H9 (cell line): Measurements from ENCODE around the gene IWS1. TPM values are rescaled to one million over a fixed set of nuclear protein-coding genes. Genes with fewer than 3 reads are reported as not detected.

Source experiments
- DNase-seq: peaks from one replicate; pipeline ENCODE4 v3.0.0-alpha.2; 2017
- H2AFZ ChIP-seq: one replicate; pipeline ENCODE4 v1.6.1; 2013; ENCODE audit warnings: mild to moderate bottlenecking, low read length, control low read depth, moderate library complexity
- H2AK5ac ChIP-seq: 2 replicates; pipeline ENCODE4 v1.6.1; 2013; ENCODE audit warnings: low read length, control low read depth, mixed read lengths; ENCODE audit not compliant: insufficient read length
- H2BK120ac ChIP-seq: one replicate; pipeline ENCODE4 v1.6.1; 2013; ENCODE audit warnings: low read depth, mild to moderate bottlenecking, low read length, control low read depth, inconsistent platforms; ENCODE audit not compliant: poor library complexity, severe bottlenecking
- H2BK12ac ChIP-seq: 2 replicates; pipeline ENCODE4 v1.6.1; 2013; ENCODE audit warnings: low read length, control low read depth, mixed read lengths, low read depth; ENCODE audit not compliant: insufficient read length
- H2BK15ac ChIP-seq: 2 replicates; pipeline ENCODE4 v1.6.1; 2013; ENCODE audit warnings: low read depth, low read length, control low read depth
- H2BK20ac ChIP-seq: one replicate; pipeline ENCODE4 v1.6.1; 2013; ENCODE audit warnings: low read depth, mild to moderate bottlenecking, low read length, control low read depth, inconsistent platforms; ENCODE audit not compliant: poor library complexity, severe bottlenecking
- H2BK5ac ChIP-seq: 2 replicates; pipeline ENCODE4 v1.6.1; 2013; ENCODE audit warnings: low read length, control low read depth, mixed read lengths; ENCODE audit not compliant: insufficient read length
- H3K14ac ChIP-seq: 2 replicates; pipeline ENCODE4 v1.6.1; 2013; ENCODE audit warnings: low read length, control low read depth; ENCODE audit not compliant: insufficient read depth
- H3K18ac ChIP-seq: 2 replicates; pipeline ENCODE4 v1.6.1; 2013; ENCODE audit warnings: low read depth, mild to moderate bottlenecking, mixed read lengths, low read length, control low read depth; ENCODE audit not compliant: insufficient read length
- H3K23ac ChIP-seq: 2 replicates; pipeline ENCODE4 v1.6.1; 2013; ENCODE audit warnings: low read length, control low read depth, mixed read lengths, low read depth; ENCODE audit not compliant: insufficient read length
- H3K23me2 ChIP-seq: 2 replicates; pipeline ENCODE4 v1.6.1; 2013; ENCODE audit warnings: low read depth, mild to moderate bottlenecking, mixed read lengths, low read length, control low read depth; ENCODE audit not compliant: insufficient read length, poor library complexity, severe bottlenecking
- H3K27ac ChIP-seq: 2 replicates; pipeline ENCODE4 v1.5.1; 2013; ENCODE audit warnings: low read length, control low read depth, mixed read lengths, low read depth; ENCODE audit not compliant: insufficient read length
- H3K27me3 ChIP-seq: 2 replicates; pipeline ENCODE4 v1.6.1; 2013; ENCODE audit warnings: low read length, control low read depth, inconsistent platforms; ENCODE audit not compliant: insufficient read depth
- H3K4ac ChIP-seq: 2 replicates; pipeline ENCODE4 v1.6.1; 2013; ENCODE audit warnings: low read depth, mild to moderate bottlenecking, control low read depth, inconsistent platforms, low read length, moderate library complexity
- H3K4me1 ChIP-seq: 2 replicates; pipeline ENCODE4 v1.6.1; 2013; ENCODE audit warnings: low read length, control low read depth, inconsistent platforms; ENCODE audit not compliant: insufficient read depth
- H3K4me2 ChIP-seq: 2 replicates; pipeline ENCODE4 v1.6.1; 2013; ENCODE audit warnings: low read length, control low read depth, mixed read lengths; ENCODE audit not compliant: insufficient read length, insufficient read depth
- H3K56ac ChIP-seq: 2 replicates; pipeline ENCODE4 v1.6.1; 2013; ENCODE audit warnings: low read depth, mild to moderate bottlenecking, mixed read lengths, low read length, control low read depth; ENCODE audit not compliant: insufficient read length
- H3K79me1 ChIP-seq: 2 replicates; pipeline ENCODE4 v1.6.1; 2013; ENCODE audit warnings: low read depth, mild to moderate bottlenecking, moderate library complexity, low read length, control low read depth, inconsistent platforms; ENCODE audit not compliant: insufficient read depth, poor library complexity, severe bottlenecking
- H3K79me2 ChIP-seq: 2 replicates; pipeline ENCODE4 v1.6.1; 2013; ENCODE audit warnings: low read length, control low read depth, inconsistent platforms; ENCODE audit not compliant: insufficient read depth
- H3K9ac ChIP-seq: 2 replicates; pipeline ENCODE4 v1.6.1; 2013; ENCODE audit warnings: low read length, control low read depth, mixed read lengths; ENCODE audit not compliant: insufficient read length; ENCODE audit errors: extremely low read depth
- H3K9me3 ChIP-seq: one replicate; pipeline ENCODE4 v1.6.1; 2013; ENCODE audit warnings: low read depth, low read length, inconsistent platforms; ENCODE audit not compliant: control insufficient read depth
- H3T11ph ChIP-seq: one replicate; pipeline ENCODE4 v1.6.1; 2013; ENCODE audit warnings: mild to moderate bottlenecking, low read length, control low read depth, inconsistent platforms
- H4K20me1 ChIP-seq: one replicate; pipeline ENCODE4 v1.6.1; 2013; ENCODE audit not compliant: control insufficient read depth, insufficient read length, insufficient read depth
- H4K5ac ChIP-seq: 2 replicates; pipeline ENCODE4 v1.6.1; 2013; ENCODE audit warnings: low read depth, mild to moderate bottlenecking, mixed read lengths, low read length, control low read depth; ENCODE audit not compliant: insufficient read length
- H4K8ac ChIP-seq: replicated peaks from 2 replicates; pipeline ENCODE4 v1.6.1; 2013; ENCODE audit warnings: low read length, control low read depth, mixed read lengths, low read depth; ENCODE audit not compliant: insufficient read length
- H4K91ac ChIP-seq: 2 replicates; pipeline ENCODE4 v1.6.1; 2013; ENCODE audit warnings: low read depth, mild to moderate bottlenecking, moderate library complexity, mixed read lengths, low read length, control low read depth; ENCODE audit not compliant: insufficient read length
- H3K27ac Mint-ChIP-seq, 3 experiments: 2 replicates in 2 of 3; 3 replicates in 1 of 3; pipeline ENCODE4 v1.8.0; 2020 to 2021; ENCODE audit warnings: mixed read lengths in 3 of 3, mild to moderate bottlenecking in 1 of 3, moderate library complexity in 1 of 3
- H3K27me3 Mint-ChIP-seq: 2 replicates; pipeline ENCODE4 v1.8.0; 2021; ENCODE audit warnings: low read depth, mild to moderate bottlenecking, moderate library complexity, mixed read lengths
- H3K36me3 Mint-ChIP-seq, 3 experiments: 2 replicates in 2 of 3; 3 replicates in 1 of 3; pipeline ENCODE4 v1.8.0; 2020 to 2021; ENCODE audit warnings: low read depth in 3 of 3, mixed read lengths in 3 of 3; ENCODE audit not compliant: insufficient read depth in 1 of 3
- H3K4me1 Mint-ChIP-seq, 2 experiments: 2 replicates each; pipeline ENCODE4 v1.8.0; 2020; ENCODE audit warnings: mixed read lengths in 2 of 2
- H3K4me3 Mint-ChIP-seq, 2 experiments: 2 replicates in 1 of 2; 3 replicates in 1 of 2; pipeline ENCODE4 v1.8.0; 2020 to 2021; ENCODE audit warnings: mild to moderate bottlenecking in 2 of 2, mixed read lengths in 2 of 2, moderate library complexity in 1 of 2
- H3K9me3 Mint-ChIP-seq, 2 experiments: 2 replicates in 1 of 2; 3 replicates in 1 of 2; pipeline ENCODE4 v1.8.0; 2020; ENCODE audit warnings: mild to moderate bottlenecking in 2 of 2, mixed read lengths in 2 of 2, moderate library complexity in 1 of 2
- CTCF ChIP-seq: fragments of 200-600 bp; sonication (generic); conservative IDR thresholded peaks from 3 replicates; pipeline ENCODE4 v1.8.0; 2021; ENCODE audit warnings: antibody characterized with exemption, mild to moderate bottlenecking
- WGBS: extraction: QIAGEN DNeasy Blood & Tissue Kit; methylation state at CpG from one replicate; pipeline ENCODE4 v1.1.7; 2013; ENCODE audit warnings: missing lambda C conversion rate, low lambda C conversion rate, mixed read lengths; ENCODE audit not compliant: insufficient read length; ENCODE audit errors: extremely low coverage; 5-methylcytosine and 5-hydroxymethylcytosine counted together
- total RNA-seq: library from RNA; stranded (reverse); gene quantifications from 2 replicates; pipeline ENCODE4 v1.2.1, GENCODE V29; 2021

IWS1 gene
- total RNA-seq, 1 experiment from 2014 or later = 66.2 TPM

GRCh38 chr2:127464470-127465257 is 61.6 kb downstream of the IWS1 start:
- no peak overlapping the region for H2BK12ac ChIP-seq
- no peaks in the 10 kb centered on the region; the same call in 1 of the 2 replicates for H3K27me3 Mint-ChIP-seq
- no peak overlapping the region for H2BK15ac ChIP-seq
- H3K27ac Mint-ChIP-seq = peak overlapping the region; percentile 30 to 89 (median 85); a peak in 6 of 7 replicates
- no peak overlapping the region for H3T11ph ChIP-seq
- H3K79me1 ChIP-seq = no peaks in the 10 kb centered on the region
- H3K27ac ChIP-seq = no peak overlapping the region
- H3K4me1 ChIP-seq = no peaks in the 10 kb centered on the region; the same call in 1 of the 2 replicates
- H3K36me3 Mint-ChIP-seq = peaks cover 2 to 6% (median 4%) of the 10 kb centered on the region in 3 experiments; a peak in 5 of 7 replicates
- no peak overlapping the region for H3K4ac ChIP-seq
- H2BK20ac ChIP-seq = no peak overlapping the region
- H3K18ac ChIP-seq = no peak overlapping the region
- H4K8ac ChIP-seq = no peak overlapping the region
- H2AK5ac ChIP-seq = no peak overlapping the region
- no peaks in the 10 kb centered on the region for H3K23me2 ChIP-seq
- H3K9ac ChIP-seq = no peak overlapping the region
- no peak overlapping the region for H2AFZ ChIP-seq
- no peaks in the 10 kb centered on the region for H4K20me1 ChIP-seq
- no peak overlapping the region for H2BK120ac ChIP-seq
- TF ChIP-seq CTCF = no peak
- no peak overlapping the region for H4K5ac ChIP-seq
- no peak overlapping the region for H2BK5ac ChIP-seq
- no peak overlapping the region for H3K4me3 Mint-ChIP-seq
- no peak overlapping the region for H3K23ac ChIP-seq
- no peaks in the 10 kb centered on the region for H3K9me3 Mint-ChIP-seq
- H3K79me2 ChIP-seq = no peaks in the 10 kb centered on the region
- H3K14ac ChIP-seq = no peak overlapping the region
- no peak for DNase-seq
- no peaks in the 10 kb centered on the region for H3K27me3 ChIP-seq
- no peaks in the 10 kb centered on the region for H3K9me3 ChIP-seq
- no peak overlapping the region for H3K4me2 ChIP-seq
- peaks cover 24 to 25% of the 10 kb centered on the region in 2 experiments for H3K4me1 Mint-ChIP-seq
- no CpG with 5 or more reads among the region's 7 CpGs for WGBS
- H3K56ac ChIP-seq = no peak overlapping the region
- no peak overlapping the region for H4K91ac ChIP-seq
